GM12891 (cell line): ENCODE measurements around the gene S100A16.

Experiments used
- PAX5 ChIP-seq: IDR thresholded peaks from 2 replicates; pipeline ENCODE4 v1.6.1; 2011; ENCODE audit warnings: low read length, moderate library complexity, mild to moderate bottlenecking; ENCODE audit not compliant: insufficient read depth, severe bottlenecking
- POLR2A ChIP-seq: IDR thresholded peaks from 2 replicates; pipeline ENCODE4 v1.6.1; 2011; ENCODE audit warnings: low read depth, low read length, control low read depth
- POLR2AphosphoS5 ChIP-seq: IDR thresholded peaks from 2 replicates; pipeline ENCODE4 v1.6.1; 2011; ENCODE audit warnings: low read depth, low read length, control low read depth
- POU2F2 ChIP-seq: IDR thresholded peaks from 2 replicates; pipeline ENCODE4 v1.6.1; 2011; ENCODE audit warnings: low read depth, mild to moderate bottlenecking, control low read depth, low read length, moderate library complexity
- SPI1 ChIP-seq: IDR thresholded peaks from 2 replicates; pipeline ENCODE4 v1.6.1; 2011; ENCODE audit warnings: low read depth, low read length, control low read depth
- TAF1 ChIP-seq: IDR thresholded peaks from 2 replicates; pipeline ENCODE4 v1.6.1; 2011; ENCODE audit warnings: low read depth, low read length, control low read depth

GRCh38 chr1:153598309-153599172 lies 14.4 kb downstream of the S100A16 start:
- peak; percentile 58; the same call in 1 of the 2 replicates for TF ChIP-seq POLR2A
- no peak for TF ChIP-seq POLR2AphosphoS5
- no peak for TF ChIP-seq TAF1
- peak; percentile 98 for TF ChIP-seq SPI1
- TF ChIP-seq POU2F2, result no peak; the same call in 1 of the 2 replicates
- TF ChIP-seq PAX5, result no peak
